Activated CD8-positive, alpha-beta memory T cell treated with anti-CD3 and anti-CD28 coated beads, Interleukin-2, amount 50 U/mL, for 48 hours (primary cell): ENCODE measurements around the gene YTHDC1.
"Not testable (repeated sequence)": the region's sequence is repeated elsewhere in the genome, so short reads cannot be mapped to it uniquely, and the experiment has no call there.

Experiments
- DNase-seq: peaks from one replicate; pipeline ENCODE4 v3.0.0-alpha.2; 2020

Gene YTHDC1

DNA sequence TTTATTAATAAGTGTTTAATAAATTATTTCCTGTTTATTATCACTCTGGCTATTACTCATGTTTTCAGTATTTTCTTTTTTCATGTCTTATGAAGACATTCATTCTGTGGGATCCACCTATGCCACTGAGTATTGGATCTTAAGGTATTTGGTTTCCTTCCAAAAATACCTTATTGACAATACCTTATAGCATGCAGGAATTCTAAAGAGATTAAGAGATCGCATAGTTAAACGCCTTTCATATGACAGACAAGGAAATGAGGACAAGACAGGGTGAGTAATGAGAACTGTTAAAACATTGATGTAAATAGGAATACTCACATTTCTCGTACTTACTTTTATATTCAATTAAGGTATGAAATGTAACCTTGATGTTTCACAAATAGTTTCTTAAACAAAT lies 66.2 kb downstream of the YTHDC1 start:
- no peak for DNase-seq

- no peak for DNase-seq
Measured at GRCh38 chr4:68283095-68283494, 66.8 kb downstream of the YTHDC1 start.

GRCh38 chr4:68281796-68282740 lies 67.8 kb downstream of the YTHDC1 start:
- DNase-seq = not testable (repeated sequence)

DNA sequence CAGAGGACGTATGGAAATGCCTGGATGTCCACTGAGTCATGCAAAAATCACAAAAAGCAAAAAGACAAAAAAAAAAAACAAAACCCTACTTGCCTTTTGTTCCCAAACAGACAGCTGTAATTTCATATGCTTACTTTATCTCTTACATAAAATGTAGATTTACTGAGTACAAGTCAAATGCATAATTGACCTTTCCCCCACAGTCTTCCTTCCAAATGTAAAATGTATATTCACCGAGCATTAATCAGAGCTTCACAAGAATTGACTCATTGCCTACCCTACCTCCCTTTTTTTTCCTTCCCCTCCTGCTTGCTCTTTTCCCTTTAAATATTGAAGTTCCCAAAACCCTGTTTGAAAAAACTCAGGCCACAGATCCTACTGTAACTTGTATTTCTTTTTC lies 71.9 kb downstream of the YTHDC1 start:
- no peak for DNase-seq

DNA sequence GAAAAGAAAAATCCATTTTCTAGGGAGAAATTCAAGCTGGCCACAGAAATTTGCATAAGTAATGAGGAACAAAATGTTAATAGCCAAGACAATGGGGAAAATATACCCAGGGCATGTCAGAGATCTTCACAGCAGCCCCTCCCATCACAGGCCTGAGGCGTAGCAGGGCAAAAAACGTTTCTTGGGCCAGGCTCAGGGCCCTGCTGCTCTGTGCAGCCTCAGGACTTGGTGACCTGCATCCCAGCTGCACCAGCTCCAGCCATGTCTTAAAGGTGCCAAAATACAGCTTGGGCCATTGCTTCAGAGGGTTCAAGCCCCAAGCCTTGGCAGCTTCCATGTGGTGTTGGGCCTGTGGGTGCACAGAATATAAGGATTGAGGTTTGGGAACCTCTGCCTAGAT lies 72.3 kb downstream of the YTHDC1 start:
- no peak for DNase-seq

DNA sequence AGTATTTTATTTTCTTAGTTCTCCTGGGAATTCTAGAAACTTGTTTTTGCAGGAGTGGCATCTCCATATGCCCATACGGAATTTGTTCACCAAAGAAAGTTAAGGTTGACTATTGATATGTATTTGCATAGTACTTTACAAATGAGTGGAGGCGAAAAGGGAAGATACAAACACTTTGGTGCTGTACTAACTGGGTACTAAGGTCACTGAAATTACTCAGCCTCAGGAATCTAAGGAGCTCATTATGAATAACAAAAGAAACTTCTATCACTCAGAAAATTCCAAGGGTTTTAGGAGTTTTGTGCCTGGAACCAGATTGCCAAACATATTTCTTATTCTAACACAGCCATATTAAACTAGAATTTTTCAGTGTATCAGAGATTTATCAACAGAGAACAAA lies 77.0 kb downstream of the YTHDC1 start:
- no peak for DNase-seq

DNA sequence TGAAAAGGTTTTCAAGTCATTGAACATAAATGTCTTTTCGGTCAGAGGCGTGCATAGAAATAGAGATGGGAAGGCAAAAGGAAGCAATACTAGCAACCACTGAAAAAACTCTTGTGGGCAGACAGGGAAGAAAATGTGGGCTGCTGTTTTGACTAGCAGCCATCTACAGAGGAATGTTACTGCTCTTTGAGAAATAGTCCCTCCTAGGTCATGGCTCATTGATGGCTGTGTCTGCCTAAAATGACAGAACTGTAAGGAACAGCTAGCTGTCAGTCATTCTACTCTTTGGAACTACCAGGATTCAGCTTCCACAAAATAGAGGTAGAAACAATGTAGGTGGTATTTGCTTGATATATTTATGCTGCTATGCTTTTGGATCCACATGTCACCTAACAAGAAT lies 77.5 kb downstream of the YTHDC1 start:
- no peak for DNase-seq

- no peak for DNase-seq
Measured at GRCh38 chr4:68271851-68272357, 78.0 kb downstream of the YTHDC1 start.

GRCh38 chr4:68267433-68267944 lies 82.4 kb downstream of the YTHDC1 start:
- no peak for DNase-seq

DNA sequence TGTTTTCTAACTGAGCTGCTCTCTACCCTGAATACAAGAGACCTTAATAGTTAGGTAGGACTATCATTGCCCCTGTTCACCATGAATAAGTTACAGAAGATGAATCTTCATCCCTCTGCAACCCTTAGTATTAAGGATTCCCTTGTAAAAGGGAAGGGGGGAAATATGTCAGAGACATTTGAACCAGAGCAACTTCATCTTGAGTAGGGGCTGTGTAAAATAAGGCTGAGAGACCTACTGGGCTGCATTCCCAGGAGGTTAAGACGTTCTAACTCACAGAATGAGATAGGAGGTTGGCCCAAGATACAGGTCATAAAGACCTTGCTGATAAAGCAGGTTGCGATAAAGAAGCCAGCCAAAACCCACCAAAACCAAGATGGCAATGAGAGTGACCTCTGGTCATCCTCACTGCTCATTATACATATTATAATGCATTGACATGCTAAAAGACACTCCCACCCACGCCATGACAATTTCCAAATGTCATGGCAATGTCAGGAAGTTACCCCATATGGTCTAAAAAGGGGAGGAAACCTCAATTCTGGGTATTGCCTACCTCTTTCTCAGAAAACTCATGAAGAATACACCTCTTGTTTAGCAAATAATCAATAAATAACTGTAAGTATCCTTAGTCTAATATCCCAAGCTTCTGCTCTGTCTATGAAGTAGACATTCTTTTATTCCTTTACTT lies 84.9 kb downstream of the YTHDC1 start:
- DNase-seq = no peak
